Measurements from ENCODE around the gene SSR1. TPM values are rescaled to one million over a fixed set of nuclear protein-coding genes. Genes with fewer than 3 reads are reported as not detected.

The SSR1 gene
- total and polyA plus RNA-seq, 9 of the 15 experiments (the other 6 are each of a cell fraction or from before 2014, with no cell fraction given): 87.7 to 220 (median 144) TPM

GRCh38 chr6:7307533-7307932 is 5.5 kb downstream of the SSR1 start (continued):
- no peak for TF ChIP-seq E2F6 (IDR thresholded peaks at IDR 0.05; ENCODE audit: borderline replicate concordance in 1 of 2, extremely low read depth in 1 of 2, insufficient read depth in 1 of 2, insufficient read length in 1 of 2, low read depth in 1 of 2, low read length in 1 of 2, poor library complexity in 1 of 2, severe bottlenecking in 1 of 2)

- DNase-seq (ENCODE audit: extremely low read depth in 1 of 4, low spot score in 3 of 4) (no peak), ATAC-seq (no peak), FAIRE-seq (no peak)
- CTCF ChIA-PET (ENCODE audit: low intra/inter-chr PET ratio): no interaction called here
- Histone ChIP-seq H2AFZ (ENCODE audit: low read depth, low read length) (no peak overlapping the region), H3K4me1 (replicated peaks in 1 of 2; ENCODE audit: control insufficient read depth in 2 of 2, insufficient read depth in 2 of 2, low read length in 2 of 2) (no peaks in the 10 kb centered on the region), H3K9me3 (replicated peaks; ENCODE audit: control insufficient read depth, insufficient read depth, low read depth, low read length) (no peaks in the 10 kb centered on the region), H3K36me3 (ENCODE audit: control insufficient read depth, insufficient read depth, low read length) (peaks cover 94% of the 10 kb centered on the region), H3K4me3 (no peak overlapping the region), H4K20me1 (replicated peaks; ENCODE audit: control insufficient read depth, insufficient read depth, low read length) (no peaks in the 10 kb centered on the region), H3K27me3 (ENCODE audit: control insufficient read depth in 2 of 2, insufficient read depth in 2 of 2, low read length in 2 of 2) (no peaks in the 10 kb centered on the region), H3K4me2 (ENCODE audit: insufficient read depth, low read length) (no peak overlapping the region), H3K79me2 (ENCODE audit: control insufficient read depth, insufficient read depth, low read length) (peaks cover 57% of the 10 kb centered on the region), H3K27ac (ENCODE audit: extremely low read depth, low read depth, low read length) (no peak overlapping the region), H3K9me1 (ENCODE audit: control insufficient read depth, insufficient read depth, low read length) (no peaks in the 10 kb centered on the region), H3K9ac (ENCODE audit: insufficient read depth in 1 of 2, low read depth in 2 of 2, low read length in 2 of 2) (no peak overlapping the region)
- TF ChIP-seq BRCA1 (IDR thresholded peaks at IDR 0.05) (no peak), BRCA1 (CRISPR knock-in tag; IDR thresholded peaks at IDR 0.05) (no peak), FOXA3 (CRISPR knock-in tag; conservative IDR thresholded peaks at IDR 0.05 in 1 of 2, IDR thresholded peaks at IDR 0.05 in 1 of 2) (no peak), ZSCAN32 (CRISPR knock-in tag; IDR thresholded peaks at IDR 0.05) (no peak), PCBP1 (IDR thresholded peaks at IDR 0.05; ENCODE audit: low read depth, low read length, poor library complexity, severe bottlenecking) (no peak), HMG20A (CRISPR knock-in tag; conservative IDR thresholded peaks at IDR 0.05) (no peak), LEF1 (IDR thresholded peaks at IDR 0.05) (no peak), NR2F6 (CRISPR knock-in tag; IDR thresholded peaks at IDR 0.05) (no peak)
- in situ Hi-C loops (cut with MboI) (no loop called here), intact Hi-C loops (cut with micrococcal nuclease) (no loop called here)
- no TSS peak for BruUV-seq (replicated peaks)
- POLR2A ChIA-PET: interaction anchor here (1.8 to 1.9 kb wide), 2 partner anchors 24 kb away, joined by 5 to 6 read pairs; no protein-coding TSS in a partner anchor
- 95% methylated on average over 1 of the region's 1 CpG for WGBS (ENCODE audit: insufficient coverage, low coverage, missing lambda C conversion rate)
Observed at GRCh38 chr6:7304821-7305220, 8.2 kb downstream of the SSR1 start.
